H54 (cell line): Measurements from ENCODE around the gene MISP.
"Not testable (repeated sequence)": the region's sequence is repeated elsewhere in the genome, so short reads cannot be mapped to it uniquely, and the experiment has no call there.

ENCODE experiments used
- DNase-seq: peaks from one replicate; pipeline ENCODE4 v3.0.0; 2011; ENCODE audit warnings: low spot score, mixed read lengths; ENCODE audit not compliant: insufficient read length
- FAIRE-seq: peaks from 3 replicates; lab custom pipeline; 2011; peaks lifted over from hg19 to GRCh38; lab: Jason Lieb, UNC
- POLR2A ChIP-seq: IDR thresholded peaks from 2 replicates; pipeline ENCODE4 v1.6.1; 2011; ENCODE audit warnings: low read depth, mild to moderate bottlenecking, low read length

The MISP gene

GRCh38 chr19:718251-718951 is 32.5 kb upstream of the MISP start:
- FAIRE-seq (no peak), DNase-seq (no peak)
- TF ChIP-seq POLR2A, result no peak

GRCh38 chr19:718991-719512 is 31.9 kb upstream of the MISP start:
- TF ChIP-seq POLR2A, result no peak
- FAIRE-seq, result no peak
- DNase-seq, result no peak

GRCh38 chr19:719636-720344 is 31.1 kb upstream of the MISP start:
- no peak for TF ChIP-seq POLR2A
- FAIRE-seq (no peak), DNase-seq (no peak)

- TF ChIP-seq POLR2A, result no peak
- no peak for FAIRE-seq
Observed at GRCh38 chr19:720345-721160, 30.4 kb upstream of the MISP start.

GRCh38 chr19:722553-723101 is 28.3 kb upstream of the MISP start:
- FAIRE-seq, result no peak
- no peak for DNase-seq
- no peak for TF ChIP-seq POLR2A

More at GRCh38 chr19:720345-721160, 30.4 kb upstream of the MISP start:
- no peak for DNase-seq

- no peak for TF ChIP-seq POLR2A
- FAIRE-seq, result no peak
- no peak for DNase-seq
Observed at GRCh38 chr19:723247-723646, 27.7 kb upstream of the MISP start.

GRCh38 chr19:723714-724113 is 27.2 kb upstream of the MISP start:
- DNase-seq (no peak), FAIRE-seq (no peak)
- TF ChIP-seq POLR2A, result no peak

- FAIRE-seq, result no peak
- DNase-seq, result no peak
- no peak for TF ChIP-seq POLR2A
Observed at GRCh38 chr19:725461-726089, 25.3 kb upstream of the MISP start.

- TF ChIP-seq POLR2A, result no peak
- FAIRE-seq (no peak), DNase-seq (no peak)
Observed at GRCh38 chr19:726993-727956, 23.6 kb upstream of the MISP start.

- DNase-seq (no peak), FAIRE-seq (no peak)
- no peak for TF ChIP-seq POLR2A
Observed at GRCh38 chr19:728011-728410, 22.9 kb upstream of the MISP start.

GRCh38 chr19:729564-729963 is 21.3 kb upstream of the MISP start:
- not testable (repeated sequence) for DNase-seq, FAIRE-seq

GRCh38 chr19:729965-730668 is 20.8 kb upstream of the MISP start:
- no peak for TF ChIP-seq POLR2A
- DNase-seq (no peak), FAIRE-seq (no peak)
